K562 (cell line): ENCODE measurements around the gene SERPINE1. TPM values are rescaled to one million over a fixed set of nuclear protein-coding genes. Genes with fewer than 3 reads are reported as not detected.
A peak's percentile ranks its signal among the peaks of the same experiment; 100 is the strongest.

Experiments
- ARID1B ChIP-seq: fragments of 450-650 bp; IDR thresholded peaks from 2 replicates; pipeline ENCODE4 v1.6.1; 2016; ENCODE audit warnings: antibody characterized with exemption, mild to moderate bottlenecking, inconsistent platforms
- CBX3 ChIP-seq, 2 experiments: IDR thresholded peaks; 1 replicate in 1 of 2; 2 replicates in 1 of 2; pipeline ENCODE4 v1.6.1; 2012; ENCODE audit warnings: inconsistent platforms in 2 of 2, low read length in 2 of 2, borderline replicate concordance in 1 of 2, control low read depth in 1 of 2
- CREBBP ChIP-seq: IDR thresholded peaks from one replicate; pipeline ENCODE4 v1.6.1; 2012; ENCODE audit warnings: low read depth, mild to moderate bottlenecking, control low read depth, inconsistent platforms, low read length
- EWSR1 ChIP-seq: fragments of 450-650 bp; IDR thresholded peaks from 2 replicates; pipeline ENCODE4 v1.6.1; 2018; ENCODE audit warnings: borderline replicate concordance, mild to moderate bottlenecking, low read depth, moderate library complexity; ENCODE audit not compliant: partially characterized antibody
- FOXK1 ChIP-seq: sonication (generic); formaldehyde crosslinking; IDR thresholded peaks from 2 replicates; pipeline ENCODE4 v1.8.0; 2022; ENCODE audit warnings: missing genetic modification reagents, mild to moderate bottlenecking, borderline replicate concordance
- MCM2 ChIP-seq: fragments of 450-650 bp; IDR thresholded peaks from 2 replicates; pipeline ENCODE4 v1.6.1; 2017; ENCODE audit warnings: low read depth, mild to moderate bottlenecking
- PHTF2 ChIP-seq: fragments of 250-450 bp; sonication (Bioruptor Pico); IDR thresholded peaks from 2 replicates; pipeline ENCODE4 v1.5.0; 2021; ENCODE audit warnings: mild to moderate bottlenecking
- PYGO2 ChIP-seq: fragments of 450-650 bp; IDR thresholded peaks from 2 replicates; pipeline ENCODE4 v1.6.1; 2016; ENCODE audit warnings: mild to moderate bottlenecking, missing genetic modification characterization, moderate library complexity, missing compliant biosample characterization
- SREBF1 ChIP-seq: fragments of 150-350 bp; IDR thresholded peaks from 2 replicates; pipeline ENCODE4 v1.6.1; 2014; ENCODE audit warnings: antibody characterized with exemption, low read depth, low read length, borderline replicate concordance
- polyA plus RNA-seq, 8 experiments: library from polyadenylated mRNA; depleted of rRNA in 4 of 8; stranded (reverse) in 5 of 8; unstranded in 3 of 8; fragments of >200 nt; fragmentation: Nextera tagmentation in 2 of 8; fragmentation: Illumina TruSeq in 1 of 8; extraction: Ambion mirVana in 2 of 8; extraction: Trizol in 1 of 8; gene quantifications; 2 replicates each; pipeline versions ENCODE4 v1.2.1 to v1.2.3, GENCODE V29; 2011 to 2014; ENCODE audit warnings: inconsistent platforms in 1 of 8, missing spikeins in 1 of 8
- total RNA-seq, 7 experiments: library from RNA; depleted of rRNA in 6 of 7; stranded (reverse); fragments of >200 nt in 6 of 7; fragmentation: Illumina TruSeq in 2 of 7; extraction: Trizol in 2 of 7; gene quantifications; 2 replicates each; pipeline versions ENCODE4 v1.2.1 to v1.2.3, GENCODE V29; 2011 to 2021; ENCODE audit warnings: low replicate concordance in 1 of 7
- TF ChIP-seq, protein P1 (sequence below): fragments of 200-800 bp; sonication (Bioruptor generic); IDR thresholded peaks from 2 replicates; pipeline ENCODE4 v1.6.1; 2016; ENCODE audit warnings: missing genetic modification characterization, missing compliant biosample characterization
- TF ChIP-seq, protein P2 (sequence below): fragments of 200-800 bp; sonication (Bioruptor generic); IDR thresholded peaks from 2 replicates; pipeline ENCODE4 v1.6.1; 2017; ENCODE audit warnings: missing genetic modification characterization, missing compliant biosample characterization
- TF ChIP-seq, protein P3 (sequence below): fragments of 450-650 bp; IDR thresholded peaks from 2 replicates; pipeline ENCODE4 v1.6.1; 2016; ENCODE audit warnings: missing biosample characterization, missing genetic modification characterization
- TF ChIP-seq, protein P4 (sequence below), 2 experiments: fragments of 250-450 bp in 1 of 2; fragments of 450-650 bp in 1 of 2; sonication (Bioruptor Pico) in 1 of 2; IDR thresholded peaks; 2 replicates each; pipeline versions ENCODE4 v1.6.1 to v1.8.0; 2016 to 2021; ENCODE audit warnings: mild to moderate bottlenecking in 2 of 2, moderate library complexity in 2 of 2, missing compliant biosample characterization in 1 of 2, missing genetic modification characterization in 1 of 2
- TF ChIP-seq, protein P5 (sequence below): fragments of 250-450 bp; sonication (Bioruptor Pico); IDR thresholded peaks from 2 replicates; pipeline ENCODE4 v1.5.0; 2021; ENCODE audit warnings: mild to moderate bottlenecking, moderate library complexity

SERPINE1 gene
- total and polyA plus RNA-seq, 9 of the 15 experiments (the other 6 are each of a cell fraction or from before 2014, with no cell fraction given): 0.22 to 4.8 (median 0.91) TPM

DNA sequence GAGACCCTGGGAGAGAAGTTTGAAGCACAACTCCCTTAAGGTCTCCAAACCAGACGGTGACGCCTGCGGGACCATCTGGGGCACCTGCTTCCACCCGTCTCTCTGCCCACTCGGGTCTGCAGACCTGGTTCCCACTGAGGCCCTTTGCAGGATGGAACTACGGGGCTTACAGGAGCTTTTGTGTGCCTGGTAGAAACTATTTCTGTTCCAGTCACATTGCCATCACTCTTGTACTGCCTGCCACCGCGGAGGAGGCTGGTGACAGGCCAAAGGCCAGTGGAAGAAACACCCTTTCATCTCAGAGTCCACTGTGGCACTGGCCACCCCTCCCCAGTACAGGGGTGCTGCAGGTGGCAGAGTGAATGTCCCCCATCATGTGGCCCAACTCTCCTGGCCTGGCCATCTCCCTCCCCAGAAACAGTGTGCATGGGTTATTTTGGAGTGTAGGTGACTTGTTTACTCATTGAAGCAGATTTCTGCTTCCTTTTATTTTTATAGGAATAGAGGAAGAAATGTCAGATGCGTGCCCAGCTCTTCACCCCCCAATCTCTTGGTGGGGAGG, 10.8 kb downstream of the SERPINE1 start (continued):
- TF ChIP-seq PYGO2 (tag): 0 out of 2 replicates have a peak, but pooled peaks have one; percentile 14
- TF ChIP-seq MCM2: no peak
- TF ChIP-seq PHTF2: no peak
- TF ChIP-seq CREBBP: no peak
- TF ChIP-seq, protein P1, sequence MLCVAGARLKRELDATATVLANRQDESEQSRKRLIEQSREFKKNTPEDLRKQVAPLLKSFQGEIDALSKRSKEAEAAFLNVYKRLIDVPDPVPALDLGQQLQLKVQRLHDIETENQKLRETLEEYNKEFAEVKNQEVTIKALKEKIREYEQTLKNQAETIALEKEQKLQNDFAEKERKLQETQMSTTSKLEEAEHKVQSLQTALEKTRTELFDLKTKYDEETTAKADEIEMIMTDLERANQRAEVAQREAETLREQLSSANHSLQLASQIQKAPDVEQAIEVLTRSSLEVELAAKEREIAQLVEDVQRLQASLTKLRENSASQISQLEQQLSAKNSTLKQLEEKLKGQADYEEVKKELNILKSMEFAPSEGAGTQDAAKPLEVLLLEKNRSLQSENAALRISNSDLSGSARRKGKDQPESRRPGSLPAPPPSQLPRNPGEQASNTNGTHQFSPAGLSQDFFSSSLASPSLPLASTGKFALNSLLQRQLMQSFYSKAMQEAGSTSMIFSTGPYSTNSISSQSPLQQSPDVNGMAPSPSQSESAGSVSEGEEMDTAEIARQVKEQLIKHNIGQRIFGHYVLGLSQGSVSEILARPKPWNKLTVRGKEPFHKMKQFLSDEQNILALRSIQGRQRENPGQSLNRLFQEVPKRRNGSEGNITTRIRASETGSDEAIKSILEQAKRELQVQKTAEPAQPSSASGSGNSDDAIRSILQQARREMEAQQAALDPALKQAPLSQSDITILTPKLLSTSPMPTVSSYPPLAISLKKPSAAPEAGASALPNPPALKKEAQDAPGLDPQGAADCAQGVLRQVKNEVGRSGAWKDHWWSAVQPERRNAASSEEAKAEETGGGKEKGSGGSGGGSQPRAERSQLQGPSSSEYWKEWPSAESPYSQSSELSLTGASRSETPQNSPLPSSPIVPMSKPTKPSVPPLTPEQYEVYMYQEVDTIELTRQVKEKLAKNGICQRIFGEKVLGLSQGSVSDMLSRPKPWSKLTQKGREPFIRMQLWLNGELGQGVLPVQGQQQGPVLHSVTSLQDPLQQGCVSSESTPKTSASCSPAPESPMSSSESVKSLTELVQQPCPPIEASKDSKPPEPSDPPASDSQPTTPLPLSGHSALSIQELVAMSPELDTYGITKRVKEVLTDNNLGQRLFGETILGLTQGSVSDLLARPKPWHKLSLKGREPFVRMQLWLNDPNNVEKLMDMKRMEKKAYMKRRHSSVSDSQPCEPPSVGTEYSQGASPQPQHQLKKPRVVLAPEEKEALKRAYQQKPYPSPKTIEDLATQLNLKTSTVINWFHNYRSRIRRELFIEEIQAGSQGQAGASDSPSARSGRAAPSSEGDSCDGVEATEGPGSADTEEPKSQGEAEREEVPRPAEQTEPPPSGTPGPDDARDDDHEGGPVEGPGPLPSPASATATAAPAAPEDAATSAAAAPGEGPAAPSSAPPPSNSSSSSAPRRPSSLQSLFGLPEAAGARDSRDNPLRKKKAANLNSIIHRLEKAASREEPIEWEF (CRISPR knock-in tag): 0 out of 2 replicates have a peak, but pooled peaks have one; percentile 5
- TF ChIP-seq, protein P2, sequence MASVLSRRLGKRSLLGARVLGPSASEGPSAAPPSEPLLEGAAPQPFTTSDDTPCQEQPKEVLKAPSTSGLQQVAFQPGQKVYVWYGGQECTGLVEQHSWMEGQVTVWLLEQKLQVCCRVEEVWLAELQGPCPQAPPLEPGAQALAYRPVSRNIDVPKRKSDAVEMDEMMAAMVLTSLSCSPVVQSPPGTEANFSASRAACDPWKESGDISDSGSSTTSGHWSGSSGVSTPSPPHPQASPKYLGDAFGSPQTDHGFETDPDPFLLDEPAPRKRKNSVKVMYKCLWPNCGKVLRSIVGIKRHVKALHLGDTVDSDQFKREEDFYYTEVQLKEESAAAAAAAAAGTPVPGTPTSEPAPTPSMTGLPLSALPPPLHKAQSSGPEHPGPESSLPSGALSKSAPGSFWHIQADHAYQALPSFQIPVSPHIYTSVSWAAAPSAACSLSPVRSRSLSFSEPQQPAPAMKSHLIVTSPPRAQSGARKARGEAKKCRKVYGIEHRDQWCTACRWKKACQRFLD: peak; percentile 54; the same call in 1 of the 2 replicates
- no peak for TF ChIP-seq SREBF1
- TF ChIP-seq, protein P3, sequence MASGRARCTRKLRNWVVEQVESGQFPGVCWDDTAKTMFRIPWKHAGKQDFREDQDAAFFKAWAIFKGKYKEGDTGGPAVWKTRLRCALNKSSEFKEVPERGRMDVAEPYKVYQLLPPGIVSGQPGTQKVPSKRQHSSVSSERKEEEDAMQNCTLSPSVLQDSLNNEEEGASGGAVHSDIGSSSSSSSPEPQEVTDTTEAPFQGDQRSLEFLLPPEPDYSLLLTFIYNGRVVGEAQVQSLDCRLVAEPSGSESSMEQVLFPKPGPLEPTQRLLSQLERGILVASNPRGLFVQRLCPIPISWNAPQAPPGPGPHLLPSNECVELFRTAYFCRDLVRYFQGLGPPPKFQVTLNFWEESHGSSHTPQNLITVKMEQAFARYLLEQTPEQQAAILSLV (tag): no peak
- no peak for TF ChIP-seq FOXK1 (CRISPR knock-in tag)
- TF ChIP-seq, protein P4, sequence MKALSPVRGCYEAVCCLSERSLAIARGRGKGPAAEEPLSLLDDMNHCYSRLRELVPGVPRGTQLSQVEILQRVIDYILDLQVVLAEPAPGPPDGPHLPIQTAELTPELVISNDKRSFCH (CRISPR knock-in tag; IDR thresholded peaks at IDR 0.05): no peak
- TF ChIP-seq, protein P4 (tag; IDR thresholded peaks at IDR 0.05): peak; percentile 33; the same call in 1 of the 2 replicates
- TF ChIP-seq ARID1B: no peak
- TF ChIP-seq CBX3 (IDR thresholded peaks at IDR 0.05; ENCODE audit: borderline replicate concordance in 1 of 2, low read length in 2 of 2): 0 out of 3 replicates have a peak, but pooled peaks of 1 of the 2 experiments have one; percentile 1
- TF ChIP-seq EWSR1: no peak
- TF ChIP-seq, protein P5, sequence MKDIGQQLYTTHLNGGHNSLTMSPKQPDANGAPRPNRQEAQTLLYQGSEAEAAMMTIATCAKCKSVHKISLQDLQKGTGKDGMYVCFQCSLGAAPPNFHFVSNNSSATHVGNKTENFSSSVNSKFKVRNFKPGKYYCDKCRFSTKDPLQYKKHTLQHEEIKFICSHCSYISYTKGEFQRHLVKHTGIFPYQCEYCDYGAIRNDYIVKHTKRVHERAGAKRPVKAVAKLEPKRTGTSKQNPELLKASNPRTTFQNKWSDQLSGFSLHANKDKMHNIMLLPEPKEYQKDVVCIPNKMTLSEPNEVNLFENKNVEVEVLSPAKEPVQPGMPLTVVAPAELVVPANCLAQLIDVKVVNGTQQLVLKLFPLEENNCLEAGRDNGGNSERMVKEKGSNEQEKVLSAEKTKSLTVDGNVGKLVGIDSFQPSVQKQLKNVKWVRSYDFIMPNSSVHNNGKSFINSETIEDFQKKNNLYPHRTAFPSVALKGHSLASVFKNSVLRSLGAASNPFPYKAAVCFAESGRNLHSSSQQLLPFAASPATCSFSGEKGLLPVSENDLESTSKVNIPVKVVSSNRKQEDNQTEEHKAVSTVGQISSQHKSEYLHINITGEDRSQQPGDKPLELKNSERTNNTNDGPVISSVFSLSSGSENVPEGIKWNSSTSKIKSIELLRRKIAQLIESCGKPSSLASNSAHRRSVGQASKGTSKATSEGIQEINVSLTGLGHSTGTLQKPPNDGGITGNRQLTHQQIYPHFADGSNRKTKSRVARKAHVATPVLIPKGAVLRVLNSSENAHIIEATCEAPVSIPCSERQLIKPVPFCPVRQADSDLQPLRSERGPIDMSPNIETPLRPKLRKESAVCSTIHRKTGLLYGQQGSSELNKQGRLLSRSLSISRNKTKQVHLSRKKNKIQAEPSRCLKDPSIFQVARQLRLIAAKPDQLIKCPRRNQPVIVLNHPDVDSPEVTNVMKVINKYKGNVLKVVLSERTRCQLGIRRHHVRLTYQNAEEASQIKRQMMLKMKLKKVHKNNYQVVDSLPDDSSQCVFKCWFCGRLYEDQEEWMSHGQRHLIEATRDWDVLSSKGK (CRISPR knock-in tag): no peak
